B cell (primary cell): Measurements from ENCODE around the gene SMAD7.

Experiments
- EZH2 ChIP-seq: IDR thresholded peaks from 2 replicates; pipeline ENCODE4 v1.6.1; 2012; ENCODE audit warnings: borderline replicate concordance, low read depth, mild to moderate bottlenecking, moderate library complexity, low read length; ENCODE audit not compliant: insufficient read depth, poor library complexity, severe bottlenecking
- TF ChIP-seq, protein P1 (sequence below): fragments of 200-600 bp; IDR thresholded peaks from one replicate; pipeline ENCODE4 v1.8.0; 2022; ENCODE audit warnings: antibody characterized with exemption, mild to moderate bottlenecking

DNA sequence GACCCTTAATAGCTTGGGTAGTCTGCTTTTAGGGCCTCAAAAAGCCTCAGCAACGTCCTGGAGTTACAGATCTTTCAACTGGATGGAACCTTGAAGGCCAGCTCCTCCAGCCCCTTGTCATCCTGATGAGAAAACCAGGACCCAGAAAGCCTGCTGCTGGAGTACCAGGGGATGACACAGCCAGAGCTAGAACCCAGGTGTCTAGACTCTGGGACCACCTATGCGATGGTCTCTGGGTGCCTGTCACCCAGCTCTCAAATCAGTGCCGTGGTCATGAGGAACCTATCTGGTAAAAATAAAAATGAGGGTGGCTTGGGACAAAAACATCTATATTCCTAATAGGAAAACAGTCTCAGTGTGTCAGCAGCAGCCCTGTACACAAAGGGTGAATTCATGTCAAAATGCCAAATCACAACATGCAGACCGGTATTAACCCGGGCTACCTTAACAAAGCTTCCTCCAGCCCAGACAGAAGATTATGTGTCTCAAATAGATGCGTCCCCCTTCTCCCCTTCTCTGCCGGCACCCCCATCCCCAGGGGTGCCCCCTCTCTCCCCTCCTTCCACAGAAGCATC, 28.5 kb downstream of the SMAD7 start:
- TF ChIP-seq, protein P1, sequence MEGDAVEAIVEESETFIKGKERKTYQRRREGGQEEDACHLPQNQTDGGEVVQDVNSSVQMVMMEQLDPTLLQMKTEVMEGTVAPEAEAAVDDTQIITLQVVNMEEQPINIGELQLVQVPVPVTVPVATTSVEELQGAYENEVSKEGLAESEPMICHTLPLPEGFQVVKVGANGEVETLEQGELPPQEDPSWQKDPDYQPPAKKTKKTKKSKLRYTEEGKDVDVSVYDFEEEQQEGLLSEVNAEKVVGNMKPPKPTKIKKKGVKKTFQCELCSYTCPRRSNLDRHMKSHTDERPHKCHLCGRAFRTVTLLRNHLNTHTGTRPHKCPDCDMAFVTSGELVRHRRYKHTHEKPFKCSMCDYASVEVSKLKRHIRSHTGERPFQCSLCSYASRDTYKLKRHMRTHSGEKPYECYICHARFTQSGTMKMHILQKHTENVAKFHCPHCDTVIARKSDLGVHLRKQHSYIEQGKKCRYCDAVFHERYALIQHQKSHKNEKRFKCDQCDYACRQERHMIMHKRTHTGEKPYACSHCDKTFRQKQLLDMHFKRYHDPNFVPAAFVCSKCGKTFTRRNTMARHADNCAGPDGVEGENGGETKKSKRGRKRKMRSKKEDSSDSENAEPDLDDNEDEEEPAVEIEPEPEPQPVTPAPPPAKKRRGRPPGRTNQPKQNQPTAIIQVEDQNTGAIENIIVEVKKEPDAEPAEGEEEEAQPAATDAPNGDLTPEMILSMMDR: no peak
- no peak for TF ChIP-seq EZH2
